ENCODE results near the gene SIT1. TPM values are rescaled to one million over a fixed set of nuclear protein-coding genes. Genes with fewer than 3 reads are reported as not detected.

SIT1 gene
- total RNA-seq, 1 donor from 2014 or later: not detected

GRCh38 chr9:35695943-35696401 lies 45.2 kb upstream of the SIT1 start:
- intact Hi-C loops (cut with DNase I): loop anchor here (5.0 to 10.0 kb wide), 2 partner anchors 134 to 201 kb away; partner anchors contain the start of gene RUSC2
- Histone ChIP-seq H3K4me1 (peaks cover 3 to 48% of the 10 kb centered on the region in 2 donors), H3K27ac (peak overlapping the region; percentile 93 to 97), H3K27me3 (no peaks in the 10 kb centered on the region), H3K36me3 (peaks cover 46 to 52% of the 10 kb centered on the region in 2 donors), H3K4me3 (no peak overlapping the region), H3K9me3 (no peaks in the 10 kb centered on the region)
- no peak for TF ChIP-seq CTCF (IDR thresholded peaks at IDR 0.05)
- no peak for DNase-seq (ENCODE audit: low spot score in 2 of 2)

GRCh38 chr9:35691757-35692301 lies 41.1 kb upstream of the SIT1 start:
- Histone ChIP-seq H3K4me3 (peak overlapping the region; percentile 83 to 93), H3K4me1 (peaks cover 3 to 36% of the 10 kb centered on the region in 2 donors), H3K27ac (peak overlapping the region; percentile 93 to 97), H3K9me3 (no peaks in the 10 kb centered on the region), H3K36me3 (peaks cover 22 to 38% of the 10 kb centered on the region in 2 donors), H3K27me3 (no peaks in the 10 kb centered on the region)
- TF ChIP-seq CTCF (IDR thresholded peaks at IDR 0.05): no peak
- intact Hi-C loops (cut with DNase I): loop anchor here (10.0 kb wide), 1 partner anchor 197 kb away; the partner anchor contains the start of gene RUSC2
- DNase-seq (ENCODE audit: low spot score in 2 of 2): peak in 1 of 2 donors; percentile 85

- Histone ChIP-seq H3K27ac (peak overlapping the region; percentile 93 to 97), H3K27me3 (no peaks in the 10 kb centered on the region), H3K9me3 (no peaks in the 10 kb centered on the region), H3K4me3 (peak overlapping the region; percentile 83 to 93), H3K4me1 (peaks cover 3 to 31% of the 10 kb centered on the region in 2 donors), H3K36me3 (peaks cover 26 to 37% of the 10 kb centered on the region in 2 donors)
- intact Hi-C loops (cut with DNase I): loop anchor here (10.0 kb wide), 1 partner anchor 196 kb away; the partner anchor contains the start of gene RUSC2
- no peak for TF ChIP-seq CTCF (IDR thresholded peaks at IDR 0.05)
- DNase-seq (ENCODE audit: low spot score in 2 of 2): no peak
These were observed 40.6 kb upstream of the SIT1 start for GRCh38 chr9:35691334-35691650.

- H3K9me3 ChIP-seq: no peaks in the 10 kb centered on the region
- H3K27me3 ChIP-seq: no peaks in the 10 kb centered on the region
- intact Hi-C loops (cut with DNase I): loop anchor here (1.0 to 10.0 kb wide), 3 partner anchors 33 to 196 kb away; partner anchors contain the start of gene RUSC2
- H3K4me3 ChIP-seq: peak overlapping the region; percentile 83 to 93
- peaks cover 26 to 37% of the 10 kb centered on the region in 2 donors for H3K36me3 ChIP-seq
- no peak for TF ChIP-seq CTCF (IDR thresholded peaks at IDR 0.05)
- H3K4me1 ChIP-seq: peaks cover 0 to 27% of the 10 kb centered on the region in 2 donors
- peak overlapping the region; percentile 93 to 97 for H3K27ac ChIP-seq
- peak; percentile 56 to 94 for DNase-seq (ENCODE audit: low spot score in 2 of 2)
These were observed 40.0 kb upstream of the SIT1 start for GRCh38 chr9:35690614-35691333.

- no peak for TF ChIP-seq CTCF (IDR thresholded peaks at IDR 0.05)
- H3K27ac ChIP-seq: peak overlapping the region; percentile 93 to 97
- H3K36me3 ChIP-seq: peaks cover 31 to 42% of the 10 kb centered on the region in 2 donors
- intact Hi-C loops (cut with DNase I): loop anchor here (1.0 to 10.0 kb wide), 3 partner anchors 33 to 195 kb away; partner anchors contain the start of gene RUSC2
- H3K27me3 ChIP-seq: no peaks in the 10 kb centered on the region
- H3K4me3 ChIP-seq: peak overlapping the region; percentile 83 to 93
- peaks cover 0 to 25% of the 10 kb centered on the region in 2 donors for H3K4me1 ChIP-seq
- no peak for DNase-seq (ENCODE audit: low spot score in 2 of 2)
- no peaks in the 10 kb centered on the region for H3K9me3 ChIP-seq
These were observed 39.5 kb upstream of the SIT1 start for GRCh38 chr9:35690294-35690613.

Measured in ascending aorta (tissue), 2 donors.